ENCODE data around the gene BCAS3.

Gene BCAS3

DNA sequence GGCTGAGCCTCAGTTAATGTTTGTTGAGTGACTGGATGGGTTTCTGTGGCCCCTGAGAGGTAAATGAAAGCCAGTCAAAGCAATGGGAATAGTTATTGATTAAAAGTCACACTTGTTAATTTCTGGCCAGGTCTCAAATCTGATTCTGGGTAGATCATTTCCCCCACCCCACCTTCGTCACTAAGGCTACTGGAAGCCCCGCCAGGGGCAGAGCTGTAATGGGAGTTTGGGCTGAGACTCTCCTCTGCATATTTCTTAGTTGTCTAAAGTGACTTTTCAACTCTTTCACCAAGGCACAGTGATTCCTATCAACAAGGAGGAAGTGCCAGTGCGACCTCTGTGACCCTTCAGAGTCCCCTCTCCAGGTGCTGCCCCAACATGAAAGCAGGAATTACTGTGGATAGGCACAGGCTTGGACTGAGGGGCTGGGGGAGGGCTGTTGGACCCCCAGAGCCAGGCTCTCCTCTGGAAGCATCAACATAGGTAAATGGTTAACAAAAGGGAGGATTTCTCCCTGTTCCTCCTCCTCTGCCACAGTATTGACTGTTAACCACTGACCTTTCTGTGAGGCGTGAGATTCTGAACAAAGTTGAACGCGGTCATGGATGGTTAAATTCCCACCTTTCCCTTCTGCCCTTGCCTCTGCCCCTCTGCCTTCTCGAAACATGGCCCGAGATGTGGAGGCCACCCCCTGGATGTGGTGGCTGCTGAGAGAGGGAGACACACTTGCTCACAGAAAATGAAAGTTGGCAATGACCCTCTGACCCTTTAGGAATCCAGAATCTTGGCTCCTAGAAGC lies 701.2 kb downstream of the BCAS3 start:
- no peak for DNase-seq

DNA sequence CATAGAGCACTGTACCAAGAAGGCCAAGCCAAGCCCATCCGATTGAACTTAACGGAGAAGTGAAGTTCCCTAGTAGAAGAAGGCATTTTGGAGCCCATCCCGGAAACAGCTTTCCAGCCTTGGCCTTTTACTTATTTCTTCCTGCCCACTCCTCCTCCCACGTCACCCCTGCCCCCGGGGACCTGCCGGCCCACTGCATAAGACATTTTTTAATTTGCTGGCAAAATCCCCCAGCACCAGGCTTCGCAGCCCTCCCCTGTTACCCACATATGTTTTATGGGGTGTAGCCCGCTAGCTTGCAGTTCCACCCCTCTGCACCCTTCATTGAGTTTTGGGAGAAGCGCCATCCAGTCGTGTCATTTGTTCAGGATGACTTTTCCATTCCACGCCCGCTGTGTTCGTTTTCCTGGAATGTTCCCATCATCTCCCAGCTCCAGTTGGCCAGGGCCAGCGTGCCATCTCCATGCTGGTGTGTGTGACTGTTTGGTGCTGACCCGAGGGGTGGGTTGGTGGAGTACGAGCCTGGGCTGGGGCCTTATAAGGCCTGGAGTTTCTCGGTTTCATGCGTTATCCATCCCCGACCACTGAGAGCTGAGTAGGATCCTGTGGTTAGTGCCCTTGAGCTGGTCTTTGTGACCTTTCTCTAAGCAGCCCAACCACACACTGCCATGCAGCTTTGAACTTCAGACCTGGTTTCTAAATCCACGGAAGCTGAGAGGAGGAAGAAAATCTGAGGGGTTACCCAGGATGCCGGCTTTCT lies 702.0 kb downstream of the BCAS3 start:
- no peak for DNase-seq

DNA sequence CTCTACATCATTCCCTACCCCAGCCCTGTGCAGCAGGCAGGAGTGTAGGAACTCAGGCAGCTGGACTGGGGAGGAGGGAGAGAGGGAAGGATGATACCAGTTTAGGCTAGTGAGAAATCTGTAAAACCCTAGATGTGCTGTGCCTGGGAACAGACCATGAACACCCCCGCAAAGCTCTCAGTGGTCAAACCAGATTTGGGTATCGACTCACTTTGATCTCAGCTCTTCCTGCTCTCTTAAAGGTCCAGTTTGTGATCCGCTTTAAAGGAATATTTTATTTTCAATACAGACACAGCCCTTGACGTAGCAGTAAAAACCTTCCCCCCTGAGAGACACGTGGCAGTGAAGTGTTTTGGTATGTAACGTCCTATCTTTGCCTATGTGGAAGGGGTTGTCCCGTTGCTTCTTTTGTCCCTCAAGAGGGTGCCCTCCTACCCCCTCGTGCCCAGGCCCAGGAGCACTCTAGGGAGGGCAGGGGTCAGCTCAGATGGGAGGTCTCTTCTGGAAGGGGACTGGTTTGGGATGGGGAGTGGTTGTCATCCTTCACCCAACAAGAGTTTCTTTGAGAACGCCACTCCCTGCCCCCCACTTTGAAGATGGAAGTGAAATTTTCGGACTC lies 702.7 kb downstream of the BCAS3 start:
- DNase-seq, result no peak

DNA sequence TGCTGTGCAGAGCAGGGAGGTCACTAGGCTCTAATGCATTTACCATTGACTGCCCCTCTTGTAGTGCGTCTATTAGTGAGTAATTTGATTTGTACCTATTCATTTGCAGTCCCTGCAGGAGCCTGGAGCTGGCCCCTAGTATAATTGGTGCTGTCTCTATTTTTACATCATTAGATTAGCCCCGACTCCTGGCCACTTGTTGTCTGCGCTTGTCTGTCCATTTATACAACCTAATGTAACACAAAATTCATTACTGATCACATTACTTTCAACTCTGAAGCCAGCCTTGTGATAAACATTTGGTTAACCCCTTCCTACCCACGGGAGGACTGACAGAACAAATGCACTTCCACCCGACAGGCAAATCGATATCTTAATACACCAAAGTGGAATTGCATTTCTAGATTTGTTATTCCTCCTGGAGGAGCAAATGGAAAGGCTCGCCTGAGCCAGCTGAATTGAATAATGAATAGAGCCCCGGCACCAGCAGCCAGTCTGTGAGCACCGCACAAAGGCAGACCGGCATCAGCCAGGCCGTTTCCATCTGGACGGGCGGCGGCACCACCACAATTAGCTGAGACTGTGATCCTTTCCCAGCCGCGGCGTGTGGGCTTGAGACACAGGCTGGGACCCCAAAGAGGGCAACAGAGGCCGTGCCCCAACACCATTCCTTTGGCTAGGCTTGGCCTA lies 703.3 kb downstream of the BCAS3 start:
- no peak for DNase-seq

DNA sequence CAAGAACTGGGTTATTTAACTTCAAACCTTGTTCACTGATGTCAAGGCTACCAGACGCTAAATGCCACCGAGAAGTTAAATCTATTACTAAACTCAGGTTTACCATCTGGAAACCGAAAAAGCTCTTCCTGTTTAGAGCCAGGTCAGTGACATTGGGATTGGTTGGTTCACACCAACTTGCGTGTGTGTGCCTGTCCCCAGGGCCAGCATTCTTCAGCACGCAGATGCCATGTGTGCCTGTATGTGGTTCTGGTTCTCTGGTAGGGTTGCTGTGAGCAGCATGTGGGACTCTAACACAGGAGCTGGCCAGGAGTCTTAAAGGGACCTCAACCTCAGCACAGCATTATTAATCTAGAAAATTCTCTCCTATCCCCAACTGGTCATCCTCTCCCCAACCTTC lies 703.9 kb downstream of the BCAS3 start:
- no peak for DNase-seq

DNA sequence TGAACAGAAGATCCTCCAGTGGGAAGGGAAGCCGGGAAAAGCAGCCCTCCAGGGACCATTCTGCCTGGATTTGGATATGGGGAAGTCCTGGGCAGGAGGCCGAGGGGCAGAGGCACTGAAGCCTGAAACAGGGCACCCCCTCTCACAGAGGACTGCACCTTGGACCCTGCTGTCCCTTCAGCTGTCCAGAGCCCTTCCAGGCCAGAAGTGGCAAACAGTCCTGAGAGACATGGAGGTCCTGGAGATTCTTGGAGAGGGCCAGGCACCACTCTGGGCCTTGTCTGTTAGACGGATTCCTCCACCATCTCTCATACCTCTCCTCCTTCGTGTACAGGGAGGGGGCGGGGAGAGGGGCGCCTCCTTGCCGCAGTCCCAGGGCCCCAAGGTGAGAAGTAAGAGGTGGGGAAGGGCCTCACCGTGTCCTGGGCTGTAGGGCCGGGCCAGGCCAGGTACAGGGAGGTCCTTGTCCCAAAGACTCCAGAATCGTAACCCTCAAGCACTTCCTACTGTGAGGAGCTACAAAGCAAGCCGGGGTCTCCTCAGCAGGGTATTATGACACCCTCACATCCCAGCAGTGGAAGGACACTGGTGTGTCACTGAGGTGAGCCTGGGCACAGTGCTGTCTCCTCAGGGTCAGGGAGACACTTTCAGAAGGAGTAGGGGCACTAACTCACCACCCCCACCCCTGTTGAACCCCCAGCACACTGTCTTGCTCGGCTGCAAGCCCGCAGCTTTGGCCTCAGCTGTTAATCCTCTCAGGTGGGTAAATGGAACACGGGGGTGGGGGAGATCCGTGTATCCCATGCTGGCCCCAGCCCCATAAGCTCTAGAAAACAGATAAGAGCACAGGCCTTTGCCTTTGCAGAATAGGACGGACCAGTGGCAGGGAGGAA lies 705.4 kb downstream of the BCAS3 start:
- DNase-seq, result no peak

DNA sequence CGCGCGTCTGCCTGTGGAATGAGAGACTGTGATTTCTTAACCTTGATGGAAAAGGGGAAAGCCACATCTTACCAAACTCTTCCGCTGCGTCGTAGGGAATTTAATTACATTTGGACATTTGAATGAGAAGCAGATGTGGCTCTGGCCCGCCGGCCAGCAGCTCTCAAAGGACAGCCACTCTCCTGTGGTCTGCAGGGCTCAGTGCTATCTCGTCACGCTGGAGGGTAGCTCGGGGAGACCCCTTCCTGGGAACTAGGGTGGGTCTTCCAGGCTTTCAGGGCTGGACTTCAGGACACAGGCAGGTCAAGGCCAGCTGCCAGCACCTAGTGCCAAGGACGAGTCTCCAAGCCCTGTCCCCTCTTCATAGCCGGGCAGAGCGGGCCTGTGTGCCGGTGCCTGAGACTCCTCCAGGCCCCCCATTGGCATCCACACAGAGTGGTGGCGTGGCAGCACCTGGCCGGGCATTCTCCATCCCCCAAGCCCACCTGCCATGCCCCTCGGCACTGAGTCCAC lies 706.1 kb downstream of the BCAS3 start:
- DNase-seq, result no peak

DNA sequence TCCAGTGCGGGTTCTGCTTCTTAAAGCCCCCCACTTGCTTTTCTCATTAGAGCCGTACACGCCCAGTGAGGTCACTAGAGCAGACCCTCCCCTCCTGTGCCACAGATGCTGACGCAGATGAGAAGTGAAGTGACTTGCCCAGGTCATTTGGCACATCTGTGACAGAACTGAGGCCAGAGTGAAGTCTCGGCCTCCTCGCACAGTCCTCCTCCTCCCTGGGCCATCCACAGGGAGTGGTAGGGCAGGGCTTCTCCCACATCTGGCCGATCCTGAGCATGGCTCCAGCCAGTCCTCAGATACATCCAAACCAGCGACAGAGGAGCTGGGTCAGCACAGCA lies 706.7 kb downstream of the BCAS3 start:
- DNase-seq, result no peak

DNA sequence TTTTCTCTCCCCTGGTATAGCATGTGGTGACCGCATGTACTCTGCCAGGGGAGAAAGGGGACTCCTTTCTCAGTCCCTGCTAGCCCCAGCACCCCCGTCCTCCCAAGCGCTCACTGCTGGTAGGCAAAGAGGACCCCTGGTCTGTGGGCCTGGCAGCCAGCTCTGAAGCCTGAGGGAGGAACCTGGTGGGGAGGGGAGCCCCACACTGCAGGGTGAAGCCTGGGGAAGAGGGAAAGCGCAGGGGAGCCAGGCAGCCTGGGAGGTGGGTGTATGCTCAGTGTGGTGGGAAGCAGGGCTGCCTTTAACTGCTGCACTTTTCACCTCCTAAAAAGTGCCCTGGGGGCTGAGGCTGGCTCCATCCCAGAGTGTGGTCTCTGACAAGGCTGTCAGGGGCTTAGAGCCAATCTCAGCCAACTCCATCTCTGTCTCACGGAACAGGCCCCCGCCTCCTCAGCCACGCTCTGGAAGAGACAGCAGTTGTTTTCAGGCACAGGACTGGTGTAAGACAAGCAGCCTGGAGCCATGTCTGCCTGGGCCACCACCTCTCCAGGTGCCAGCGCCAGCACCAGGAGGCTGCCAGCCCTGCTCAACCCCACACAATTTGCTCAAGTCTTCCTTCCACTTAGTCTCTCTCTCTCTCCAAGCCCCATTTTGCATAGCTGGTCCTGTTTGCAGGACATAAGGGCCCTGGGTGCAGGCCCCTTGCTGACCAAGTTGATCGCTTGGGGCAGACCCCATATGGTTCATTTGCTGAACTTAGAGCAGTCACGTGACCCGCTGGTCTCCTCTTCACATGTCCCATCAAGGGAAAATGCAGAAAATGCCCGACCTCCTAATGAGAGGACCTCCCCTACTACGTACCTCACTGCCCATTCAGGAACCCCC lies 707.3 kb downstream of the BCAS3 start:
- no peak for DNase-seq

DNA sequence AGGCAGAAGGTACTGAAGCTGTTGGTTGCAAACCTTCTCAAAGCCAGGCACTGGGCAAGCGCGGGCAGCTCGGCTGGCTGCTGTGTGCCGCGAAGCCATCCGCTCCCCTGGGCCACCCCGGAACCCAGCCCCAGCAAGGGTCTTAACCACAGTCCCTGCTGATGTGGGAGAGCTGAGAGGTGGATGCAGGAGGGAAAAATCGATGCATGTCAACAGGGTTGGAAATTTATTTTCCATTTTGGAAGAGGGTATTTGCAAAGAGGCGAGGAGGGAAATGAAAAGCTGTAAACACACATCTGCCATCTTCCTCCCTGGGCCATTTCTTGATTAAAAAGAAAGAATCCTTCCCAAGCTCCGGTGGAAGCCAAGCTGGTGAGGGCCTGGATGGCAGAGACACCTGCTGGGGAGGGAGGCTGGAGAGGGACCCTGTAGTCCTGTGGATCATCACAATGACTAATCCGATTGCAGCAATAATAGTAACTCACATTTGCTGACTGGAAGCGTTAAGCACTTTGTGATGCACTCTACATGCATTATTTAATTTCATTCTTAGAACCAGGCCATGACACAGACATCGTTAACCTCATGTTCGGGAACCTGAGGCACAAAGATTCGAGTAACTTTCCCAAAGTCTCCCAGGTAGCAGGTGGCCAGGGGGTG lies 708.1 kb downstream of the BCAS3 start:
- DNase-seq, result no peak

DNA sequence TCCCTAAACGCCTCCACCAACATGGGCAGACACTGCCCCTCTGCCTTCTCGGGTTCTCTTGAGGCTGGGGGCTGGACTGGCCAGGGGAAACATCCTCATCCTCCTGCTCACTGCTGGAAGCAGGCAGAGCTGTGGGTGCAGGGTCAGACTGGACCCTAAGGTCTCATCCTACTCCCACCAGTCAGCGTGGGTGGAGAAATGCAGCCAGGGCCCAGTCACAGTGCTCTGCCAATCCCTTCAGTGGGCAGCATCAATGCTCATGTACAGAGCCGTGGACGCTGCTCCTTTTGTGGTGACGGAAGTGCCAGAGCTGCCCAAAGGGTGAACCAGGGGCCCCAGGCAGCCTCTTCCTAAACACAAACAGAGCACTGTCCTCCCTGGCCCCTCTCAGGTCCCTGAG lies 708.6 kb downstream of the BCAS3 start:
- DNase-seq, result no peak

DNA sequence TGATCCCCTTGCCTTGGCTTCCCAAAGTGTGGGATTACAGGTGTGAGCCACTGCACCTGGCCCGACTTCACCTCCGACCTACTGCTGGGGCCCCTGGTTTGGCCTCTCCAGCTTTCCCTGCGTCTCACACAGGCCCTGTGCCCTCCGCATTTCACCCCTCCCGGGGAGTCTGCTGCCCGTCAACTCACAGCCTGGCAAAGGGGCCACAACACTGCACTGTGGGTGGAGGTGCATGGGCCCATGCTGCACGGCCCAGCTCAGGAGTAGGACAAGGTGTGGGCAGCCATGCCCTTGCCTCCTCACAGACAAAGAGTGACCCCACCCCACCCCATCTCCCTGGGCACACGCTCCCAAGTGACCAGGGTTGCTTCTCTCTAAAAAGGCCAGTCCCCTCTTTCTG lies 709.4 kb downstream of the BCAS3 start:
- no peak for DNase-seq

DNA sequence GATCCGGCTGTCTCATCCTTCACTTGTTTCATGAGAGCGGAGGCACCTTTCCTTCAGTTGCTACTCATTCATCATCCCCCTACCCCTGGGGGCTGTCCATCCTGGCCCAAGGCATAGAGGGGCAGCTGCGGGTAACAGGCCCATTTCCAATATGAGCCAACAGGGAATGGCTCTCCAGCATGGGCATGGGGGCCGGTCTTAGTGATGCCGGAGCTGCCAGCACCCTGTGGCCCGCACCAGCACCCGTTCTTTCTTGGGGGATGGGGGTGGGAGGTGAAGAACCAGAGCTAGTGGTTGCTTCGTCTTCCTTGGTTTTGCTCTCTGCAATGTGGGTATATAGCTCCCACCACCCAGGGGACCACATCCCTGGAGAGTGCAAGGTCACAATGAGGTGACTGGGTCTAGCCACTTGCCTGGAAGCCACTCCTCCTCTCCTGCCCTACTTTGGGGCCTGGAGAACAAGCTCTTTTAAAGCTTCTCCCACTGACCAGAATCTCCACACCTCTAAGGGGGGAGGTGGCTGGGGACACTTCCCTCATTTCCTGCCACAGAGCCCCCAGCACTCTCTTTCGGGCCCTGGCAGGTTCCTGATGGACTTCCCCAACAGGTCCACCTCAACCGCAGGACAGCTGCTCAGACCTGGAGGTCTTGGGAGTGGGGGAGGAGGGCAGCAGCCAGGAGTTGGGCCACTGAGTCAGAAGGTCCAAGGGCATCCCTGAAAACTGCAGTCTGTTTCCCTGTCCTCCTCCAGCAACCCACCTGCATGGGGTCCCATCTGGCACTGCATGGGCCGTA lies 710.1 kb downstream of the BCAS3 start:
- no peak for DNase-seq

DNA sequence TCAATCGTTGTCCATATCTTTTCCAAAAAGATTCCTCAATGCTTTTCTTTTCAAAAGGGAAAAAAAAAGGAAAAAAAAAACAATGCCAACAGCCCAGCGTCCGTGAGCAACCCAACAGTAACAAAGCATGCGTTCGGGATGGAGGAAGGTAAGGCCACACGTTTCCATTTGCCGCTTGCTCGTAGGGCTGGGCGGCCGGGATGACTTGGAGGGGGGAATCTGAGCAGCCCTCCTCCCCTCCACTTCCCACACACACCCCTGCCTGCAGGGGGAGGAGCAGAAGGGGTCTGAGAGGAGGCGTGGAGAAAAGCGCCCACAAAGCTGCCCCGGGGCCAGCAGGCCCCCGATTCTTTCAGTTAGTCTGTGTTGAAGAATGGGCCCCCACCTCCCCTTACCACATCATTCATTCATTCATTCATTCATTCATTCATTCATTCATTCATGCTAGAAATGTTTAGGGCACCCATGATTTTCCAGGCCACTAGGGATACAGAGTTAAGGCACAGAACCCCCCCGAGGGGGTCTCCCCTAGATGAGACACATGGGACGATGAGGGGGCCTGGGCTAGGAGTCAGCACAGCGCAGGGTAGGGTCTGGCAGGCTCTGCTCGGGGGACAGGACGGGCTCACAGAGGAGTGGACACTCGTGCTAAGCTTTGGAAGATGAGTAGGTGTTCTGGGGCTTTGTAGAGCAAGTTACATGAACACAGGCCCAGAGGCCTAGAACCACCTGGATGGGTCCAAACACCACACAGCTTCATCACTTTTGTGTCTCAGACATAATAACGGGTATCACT lies 711.1 kb downstream of the BCAS3 start:
- DNase-seq, result no peak

DNA sequence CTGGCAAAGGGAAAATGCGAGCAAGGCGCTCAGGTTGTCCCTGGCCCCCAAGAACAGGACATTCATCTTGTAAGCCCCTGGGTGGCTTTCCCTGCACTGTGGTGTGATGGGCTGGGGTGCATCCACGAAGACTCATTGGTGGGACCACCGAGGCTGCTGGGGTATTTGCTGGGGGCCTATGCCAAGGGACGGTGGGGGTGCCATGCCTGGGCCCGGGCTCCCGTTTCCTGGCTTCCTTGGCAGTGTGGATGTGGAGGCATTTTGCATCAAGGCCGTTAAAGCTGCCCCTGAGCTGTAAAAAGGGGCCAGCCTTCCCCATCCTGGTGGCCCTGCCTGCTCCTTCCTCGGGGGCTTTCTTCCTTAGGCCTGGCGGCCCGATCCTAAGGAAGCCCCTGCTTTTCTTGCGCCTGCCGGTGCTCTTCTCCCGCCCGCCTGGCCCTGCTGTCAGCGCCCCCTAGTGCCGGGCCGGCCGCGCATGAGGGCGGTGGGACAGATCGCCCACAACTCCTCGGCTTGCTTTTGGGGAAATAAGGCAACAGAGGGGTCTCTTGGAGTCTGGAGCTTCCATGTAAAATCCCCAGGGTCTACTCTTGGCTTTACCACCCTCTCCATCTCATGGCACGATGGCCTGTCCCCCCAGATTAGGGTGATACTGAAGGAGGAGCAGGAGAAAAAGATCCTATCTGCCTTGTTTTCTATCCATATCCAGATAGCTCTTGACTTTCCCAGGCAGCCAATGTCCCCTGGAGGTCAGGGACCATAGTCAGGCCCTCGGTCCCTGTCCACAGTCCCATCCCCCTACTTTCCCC lies 712.2 kb downstream of the BCAS3 start:
- DNase-seq, result peak; percentile 38

DNA sequence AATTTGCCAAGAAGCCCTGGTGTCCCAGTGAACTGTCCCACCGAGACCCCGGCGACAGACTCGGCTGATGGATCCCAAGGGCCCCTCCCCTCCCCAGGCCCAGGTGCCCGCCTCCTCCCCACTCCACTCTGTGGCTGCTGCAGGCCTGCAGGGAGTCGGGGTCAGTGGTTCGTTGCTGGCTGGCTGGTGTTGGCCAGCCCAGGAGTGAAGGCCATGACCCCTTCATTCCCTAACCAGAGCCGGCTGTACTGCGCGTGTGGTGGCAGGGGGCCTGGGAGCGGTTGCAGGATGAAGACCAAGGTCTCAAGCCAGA lies 712.8 kb downstream of the BCAS3 start:
- DNase-seq, result no peak

DNA sequence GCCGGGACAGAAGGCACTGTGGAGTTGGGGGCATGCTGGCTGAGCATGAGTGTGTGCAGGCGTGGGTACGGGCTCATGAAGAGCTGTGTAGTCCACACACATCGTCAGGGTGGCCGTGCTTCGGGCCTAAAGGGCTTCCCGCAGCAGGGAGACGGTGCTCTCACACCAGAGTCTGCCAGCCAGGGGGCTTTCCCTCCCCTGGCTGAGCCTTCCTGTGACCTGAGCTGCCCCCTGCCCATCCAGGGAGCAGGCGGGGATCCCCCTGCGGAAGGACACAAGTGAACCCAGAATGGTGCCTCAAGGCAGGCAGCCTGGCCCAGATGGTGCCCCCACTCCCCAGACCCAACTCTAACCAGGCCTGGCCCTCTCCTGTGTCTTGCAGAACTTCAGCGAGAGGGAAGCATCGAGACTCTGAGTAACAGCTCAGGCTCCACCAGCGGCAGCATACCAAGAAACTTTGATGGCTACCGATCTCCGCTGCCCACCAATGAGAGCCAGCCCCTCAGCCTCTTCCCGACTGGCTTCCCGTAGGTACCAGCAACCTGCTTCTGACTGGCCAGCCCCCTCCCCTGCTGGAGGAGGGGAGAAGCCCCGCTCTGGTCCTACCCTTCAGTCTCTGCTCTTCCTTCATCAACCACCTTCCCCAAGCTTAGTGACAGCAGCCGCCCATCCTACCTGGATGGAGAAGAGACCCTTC lies 714.1 kb downstream of the BCAS3 start:
- DNase-seq, result no peak

DNA sequence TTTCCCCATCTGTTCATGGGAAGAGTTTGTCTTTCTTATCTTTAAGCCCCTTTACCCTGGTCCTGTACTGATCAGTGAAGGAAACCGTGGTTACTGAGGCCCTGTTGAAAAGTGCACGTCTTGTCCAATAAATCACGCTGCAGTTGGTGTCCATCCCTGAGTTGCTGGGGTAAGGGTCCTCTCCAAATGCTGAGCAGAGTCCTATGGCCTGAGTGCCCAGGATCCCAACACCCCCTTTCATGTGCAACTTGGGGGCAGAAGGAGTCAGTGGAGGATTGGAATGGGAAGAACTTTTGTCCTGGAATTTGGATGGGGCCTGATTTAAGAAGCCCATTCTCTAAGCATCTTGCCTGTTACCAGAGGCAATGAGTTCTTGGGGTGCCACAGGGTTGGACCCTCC lies 715.0 kb downstream of the BCAS3 start:
- no peak for DNase-seq
